A673 (cell line): ENCODE data around the gene KXD1.

Source experiments
- CTCF ChIP-seq: fragments of 300-800, 200-600 bp; sonication (generic); conservative IDR thresholded peaks from 2 replicates; pipeline ENCODE4 v1.5.1; 2017; ENCODE audit warnings: low read depth, mild to moderate bottlenecking, antibody characterized with exemption, low read length, moderate library complexity, mixed read lengths
- EZH2 ChIP-seq: fragments of 200-600 bp; sonication (generic); IDR thresholded peaks from 2 replicates; pipeline ENCODE4 v1.6.1; 2017; ENCODE audit warnings: borderline replicate concordance, low read depth, mild to moderate bottlenecking, mixed read lengths, antibody characterized with exemption, low read length; ENCODE audit not compliant: poor library complexity, severe bottlenecking

GRCh38 chr19:18551631-18552030 lies 6.0 kb upstream of the KXD1 start:
- no peak for TF ChIP-seq CTCF
- no peak for TF ChIP-seq EZH2
